Mucosa of gallbladder (tissue), 1 donor: ENCODE data around the gene SEC16A. TPM values are rescaled to one million over a fixed set of nuclear protein-coding genes. Genes with fewer than 3 reads are reported as not detected.
"Not testable (repeated sequence)": the region's sequence is repeated elsewhere in the genome, so short reads cannot be mapped to it uniquely, and the experiment has no call there.

Experiments
- DNase-seq: peaks from one replicate; pipeline ENCODE4 v3.0.0-alpha.2; 2020; ENCODE audit warnings: low spot score
- total RNA-seq: library from RNA; stranded (reverse); gene quantifications from one replicate; pipeline ENCODE4 v1.2.1, GENCODE V29; 2021
- donor health status: DM: no; HTN: no; CAD: no.

SEC16A gene
- total RNA-seq, 1 donor from 2014 or later: 78.4 TPM

GRCh38 chr9:136419092-136419420, 63.8 kb downstream of the SEC16A start:
- no peak for DNase-seq

GRCh38 chr9:136418182-136419091, 64.4 kb downstream of the SEC16A start:
- no peak for DNase-seq

GRCh38 chr9:136416914-136417313, 65.9 kb downstream of the SEC16A start:
- DNase-seq: no peak

- no peak for DNase-seq
These were observed 66.4 kb downstream of the SEC16A start for GRCh38 chr9:136416427-136416826.

GRCh38 chr9:136412962-136413361, 69.9 kb downstream of the SEC16A start:
- no peak for DNase-seq

GRCh38 chr9:136411378-136411777, 71.5 kb downstream of the SEC16A start:
- DNase-seq: no peak

GRCh38 chr9:136410500-136411287, 72.1 kb downstream of the SEC16A start, which contains the start of the genes ENTR1 and PMPCA:
TSS of gene ENTR1 (minus strand) at chr9:136410614. CDS start at chr9:136410397, 217 bp downstream.
TSS of gene PMPCA (plus strand) at chr9:136410658. CDS start at chr9:136410669, 11 bp downstream.
- peak; percentile 94 for DNase-seq

- no peak for DNase-seq
These were observed 73.0 kb downstream of the SEC16A start for GRCh38 chr9:136409557-136410455.

- DNase-seq: no peak
These were observed 74.9 kb downstream of the SEC16A start for GRCh38 chr9:136407911-136408310.

- DNase-seq: not testable (repeated sequence)
These were observed 75.8 kb downstream of the SEC16A start for GRCh38 chr9:136407061-136407460.

- DNase-seq: not testable (repeated sequence)
These were observed 76.9 kb downstream of the SEC16A start for GRCh38 chr9:136405904-136406303.

GRCh38 chr9:136405481-136405880, 77.4 kb downstream of the SEC16A start:
- DNase-seq: no peak

GRCh38 chr9:136404801-136405136, 78.1 kb downstream of the SEC16A start:
- DNase-seq: no peak

GRCh38 chr9:136403915-136404800, 78.7 kb downstream of the SEC16A start:
- no peak for DNase-seq

- DNase-seq: no peak
These were observed 79.3 kb downstream of the SEC16A start for GRCh38 chr9:136403538-136403914.

GRCh38 chr9:136402067-136402466, 80.8 kb downstream of the SEC16A start:
- no peak for DNase-seq

- DNase-seq: no peak
These were observed 81.5 kb downstream of the SEC16A start for GRCh38 chr9:136401173-136401922.

- peak; percentile 88 for DNase-seq
These were observed 82.6 kb downstream of the SEC16A start, which contains the start of gene SNAPC4 for GRCh38 chr9:136400038-136400834. TSS of gene SNAPC4 (minus strand) at chr9:136400170. CDS start at chr9:136398428, 1,742 bp downstream.
